GM12878 (cell line): ENCODE measurements around the gene LTC4S. TPM values are rescaled to one million over a fixed set of nuclear protein-coding genes. Genes with fewer than 3 reads are reported as not detected.

Source experiments
- CHD1 ChIP-seq: IDR thresholded peaks from 2 replicates; pipeline ENCODE4 v1.6.1; 2012; ENCODE audit warnings: low read depth, low read length, improper control_type of control experiment
- ETV6 ChIP-seq, 2 experiments: fragments of 450-650 bp in 1 of 2; IDR thresholded peaks in 1 of 2; conservative IDR thresholded peaks in 1 of 2; 2 replicates each; pipeline ENCODE4 v1.6.1; 2014; ENCODE audit warnings: antibody characterized with exemption in 1 of 2, borderline replicate concordance in 1 of 2, low read depth in 1 of 2, mild to moderate bottlenecking in 1 of 2, moderate library complexity in 1 of 2
- FOS ChIP-seq: IDR thresholded peaks from 3 replicates; pipeline ENCODE4 v1.6.1; 2011; ENCODE audit warnings: borderline replicate concordance; ENCODE audit not compliant: insufficient read length; ENCODE audit errors: extremely low read depth
- FOXK2 ChIP-seq: fragments of 450-650 bp; IDR thresholded peaks from 2 replicates; pipeline ENCODE4 v1.6.1; 2017; ENCODE audit warnings: mild to moderate bottlenecking, moderate library complexity
- GABPA ChIP-seq: IDR thresholded peaks from 2 replicates; pipeline ENCODE4 v1.6.1; 2014; ENCODE audit warnings: antibody characterized with exemption, low read depth, mild to moderate bottlenecking, inconsistent platforms
- IRF4 ChIP-seq: IDR thresholded peaks from 2 replicates; pipeline ENCODE4 v1.6.1; 2011; ENCODE audit warnings: low read depth, low read length
- MXI1 ChIP-seq: fragments of 150-350 bp; IDR thresholded peaks from 2 replicates; pipeline ENCODE4 v1.6.1; 2011; ENCODE audit warnings: low read depth, mild to moderate bottlenecking, inconsistent platforms, low read length, improper control_type of control experiment
- RBBP5 ChIP-seq: fragments of 200-600 bp; sonication (generic); conservative IDR thresholded peaks from 2 replicates; pipeline ENCODE4 v1.6.1; 2016
- RELA ChIP-seq: fragments of 450-650 bp; IDR thresholded peaks from 2 replicates; pipeline ENCODE4 v1.8.0; 2014; ENCODE audit warnings: borderline replicate concordance; ENCODE audit not compliant: partially characterized antibody
- SMC3 ChIP-seq: IDR thresholded peaks from 2 replicates; pipeline ENCODE4 v1.6.1; 2011; ENCODE audit warnings: low read length, improper control_type of control experiment, borderline replicate concordance
- ZBED1 ChIP-seq: IDR thresholded peaks from 2 replicates; pipeline ENCODE4 v1.6.1; 2016; ENCODE audit warnings: borderline replicate concordance
- polyA plus RNA-seq, 11 experiments: library from polyadenylated mRNA; depleted of rRNA in 4 of 11; unstranded in 6 of 11; stranded (reverse) in 5 of 11; fragments of >200 nt; fragmentation: Nextera tagmentation in 4 of 11; fragmentation: Illumina TruSeq in 1 of 11; extraction: Ambion mirVana in 4 of 11; extraction: Trizol in 1 of 11; gene quantifications; 1 replicate in 1 of 11; 2 replicates in 10 of 11; pipeline versions ENCODE4 v1.2.1 to v1.2.3, GENCODE V29; 2011 to 2016; ENCODE audit warnings: inconsistent platforms in 2 of 11, missing spikeins in 2 of 11, low read depth in 1 of 11
- total RNA-seq, 4 experiments: library from RNA; depleted of rRNA in 3 of 4; stranded (reverse); fragments of >200 nt in 3 of 4; fragmentation: Illumina TruSeq in 1 of 4; extraction: Trizol in 1 of 4; gene quantifications; 2 replicates each; pipeline versions ENCODE4 v1.2.1 to v1.2.3, GENCODE V29; 2013 to 2021
- TF ChIP-seq, protein P1 (sequence below): IDR thresholded peaks from 2 replicates; pipeline ENCODE4 v1.6.1; 2012; ENCODE audit warnings: mild to moderate bottlenecking, low read depth, low read length
- TF ChIP-seq, protein P2 (sequence below): fragments of 450-650 bp; IDR thresholded peaks from 2 replicates; pipeline ENCODE4 v1.6.1; 2014; ENCODE audit warnings: mild to moderate bottlenecking
- TF ChIP-seq, protein P3 (sequence below): fragments of 450-650 bp; IDR thresholded peaks from 2 replicates; pipeline ENCODE4 v1.6.1; 2018; ENCODE audit warnings: mild to moderate bottlenecking, low read depth, moderate library complexity; ENCODE audit not compliant: partially characterized antibody
- TF ChIP-seq, protein P4 (sequence below): IDR thresholded peaks from 2 replicates; pipeline ENCODE4 v1.6.1; 2011; ENCODE audit warnings: low read depth, low read length, improper control_type of control experiment, borderline replicate concordance
- TF ChIP-seq, protein P5 (sequence below): fragments of 450-650 bp; IDR thresholded peaks from 2 replicates; pipeline ENCODE4 v1.6.1; 2017; ENCODE audit warnings: low read depth, mild to moderate bottlenecking, moderate library complexity

The LTC4S gene
- total and polyA plus RNA-seq, 10 of the 15 experiments (the other 5 are each of a cell fraction or from before 2014, with no cell fraction given): 0.78 to 3.6 (median 1.8) TPM; not detected in 5

DNA sequence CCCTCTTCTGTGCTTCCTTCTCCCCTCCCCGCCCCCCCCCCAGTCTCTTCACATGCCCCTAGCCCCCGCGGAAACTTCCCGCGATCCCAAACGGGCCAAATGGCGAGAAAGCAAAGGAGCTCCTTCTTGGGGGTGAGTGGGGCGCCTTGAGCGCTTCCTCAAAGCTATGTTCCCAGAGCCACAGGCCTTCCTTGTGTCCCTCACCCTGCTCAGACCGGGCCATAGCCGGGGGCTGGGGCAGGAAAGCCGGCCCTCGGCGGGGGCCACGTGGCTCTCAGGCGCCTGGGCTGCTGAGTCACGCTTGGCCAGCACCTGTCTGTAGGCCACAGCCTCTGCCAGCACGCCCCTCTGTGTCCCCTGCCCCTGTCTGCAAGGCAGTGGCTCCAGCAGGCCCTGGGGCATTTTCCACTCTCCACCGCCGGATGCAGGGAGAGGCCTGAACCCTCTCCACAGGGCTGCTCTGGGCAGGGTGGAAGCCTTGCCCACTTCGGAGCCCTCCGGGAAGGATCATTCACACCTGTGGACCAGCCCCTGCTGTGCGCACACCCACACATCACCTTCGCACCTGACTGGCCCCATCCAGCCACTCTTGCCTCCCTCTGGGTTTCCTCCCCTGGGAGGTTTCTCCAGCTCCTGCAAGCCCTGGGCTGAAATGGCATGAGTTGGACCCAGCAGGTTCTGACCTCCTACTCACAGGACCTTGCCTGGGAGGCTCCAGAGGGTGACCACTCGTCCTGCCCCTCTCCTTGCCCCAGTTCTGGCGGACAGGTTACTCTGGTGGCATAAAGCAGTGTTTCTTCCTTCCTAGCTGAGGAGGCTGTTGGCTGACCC is 25.7 kb downstream of the LTC4S start (continued):
- TF ChIP-seq, protein P1, sequence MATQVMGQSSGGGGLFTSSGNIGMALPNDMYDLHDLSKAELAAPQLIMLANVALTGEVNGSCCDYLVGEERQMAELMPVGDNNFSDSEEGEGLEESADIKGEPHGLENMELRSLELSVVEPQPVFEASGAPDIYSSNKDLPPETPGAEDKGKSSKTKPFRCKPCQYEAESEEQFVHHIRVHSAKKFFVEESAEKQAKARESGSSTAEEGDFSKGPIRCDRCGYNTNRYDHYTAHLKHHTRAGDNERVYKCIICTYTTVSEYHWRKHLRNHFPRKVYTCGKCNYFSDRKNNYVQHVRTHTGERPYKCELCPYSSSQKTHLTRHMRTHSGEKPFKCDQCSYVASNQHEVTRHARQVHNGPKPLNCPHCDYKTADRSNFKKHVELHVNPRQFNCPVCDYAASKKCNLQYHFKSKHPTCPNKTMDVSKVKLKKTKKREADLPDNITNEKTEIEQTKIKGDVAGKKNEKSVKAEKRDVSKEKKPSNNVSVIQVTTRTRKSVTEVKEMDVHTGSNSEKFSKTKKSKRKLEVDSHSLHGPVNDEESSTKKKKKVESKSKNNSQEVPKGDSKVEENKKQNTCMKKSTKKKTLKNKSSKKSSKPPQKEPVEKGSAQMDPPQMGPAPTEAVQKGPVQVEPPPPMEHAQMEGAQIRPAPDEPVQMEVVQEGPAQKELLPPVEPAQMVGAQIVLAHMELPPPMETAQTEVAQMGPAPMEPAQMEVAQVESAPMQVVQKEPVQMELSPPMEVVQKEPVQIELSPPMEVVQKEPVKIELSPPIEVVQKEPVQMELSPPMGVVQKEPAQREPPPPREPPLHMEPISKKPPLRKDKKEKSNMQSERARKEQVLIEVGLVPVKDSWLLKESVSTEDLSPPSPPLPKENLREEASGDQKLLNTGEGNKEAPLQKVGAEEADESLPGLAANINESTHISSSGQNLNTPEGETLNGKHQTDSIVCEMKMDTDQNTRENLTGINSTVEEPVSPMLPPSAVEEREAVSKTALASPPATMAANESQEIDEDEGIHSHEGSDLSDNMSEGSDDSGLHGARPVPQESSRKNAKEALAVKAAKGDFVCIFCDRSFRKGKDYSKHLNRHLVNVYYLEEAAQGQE: no peak
- TF ChIP-seq, protein P2, sequence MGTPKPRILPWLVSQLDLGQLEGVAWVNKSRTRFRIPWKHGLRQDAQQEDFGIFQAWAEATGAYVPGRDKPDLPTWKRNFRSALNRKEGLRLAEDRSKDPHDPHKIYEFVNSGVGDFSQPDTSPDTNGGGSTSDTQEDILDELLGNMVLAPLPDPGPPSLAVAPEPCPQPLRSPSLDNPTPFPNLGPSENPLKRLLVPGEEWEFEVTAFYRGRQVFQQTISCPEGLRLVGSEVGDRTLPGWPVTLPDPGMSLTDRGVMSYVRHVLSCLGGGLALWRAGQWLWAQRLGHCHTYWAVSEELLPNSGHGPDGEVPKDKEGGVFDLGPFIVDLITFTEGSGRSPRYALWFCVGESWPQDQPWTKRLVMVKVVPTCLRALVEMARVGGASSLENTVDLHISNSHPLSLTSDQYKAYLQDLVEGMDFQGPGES: no peak
- TF ChIP-seq MXI1 (peak; percentile 69), ZBED1 (no peak), FOS (no peak), IRF4 (no peak), GABPA (no peak), CHD1 (no peak), RELA (no peak), ETV6 (conservative IDR thresholded peaks at IDR 0.05 in 1 of 2, IDR thresholded peaks at IDR 0.05 in 1 of 2; ENCODE audit: borderline replicate concordance in 1 of 2, low read depth in 1 of 2) (no peak), FOXK2 (no peak), RBBP5 (no peak), SMC3 (no peak)
- TF ChIP-seq, protein P3, sequence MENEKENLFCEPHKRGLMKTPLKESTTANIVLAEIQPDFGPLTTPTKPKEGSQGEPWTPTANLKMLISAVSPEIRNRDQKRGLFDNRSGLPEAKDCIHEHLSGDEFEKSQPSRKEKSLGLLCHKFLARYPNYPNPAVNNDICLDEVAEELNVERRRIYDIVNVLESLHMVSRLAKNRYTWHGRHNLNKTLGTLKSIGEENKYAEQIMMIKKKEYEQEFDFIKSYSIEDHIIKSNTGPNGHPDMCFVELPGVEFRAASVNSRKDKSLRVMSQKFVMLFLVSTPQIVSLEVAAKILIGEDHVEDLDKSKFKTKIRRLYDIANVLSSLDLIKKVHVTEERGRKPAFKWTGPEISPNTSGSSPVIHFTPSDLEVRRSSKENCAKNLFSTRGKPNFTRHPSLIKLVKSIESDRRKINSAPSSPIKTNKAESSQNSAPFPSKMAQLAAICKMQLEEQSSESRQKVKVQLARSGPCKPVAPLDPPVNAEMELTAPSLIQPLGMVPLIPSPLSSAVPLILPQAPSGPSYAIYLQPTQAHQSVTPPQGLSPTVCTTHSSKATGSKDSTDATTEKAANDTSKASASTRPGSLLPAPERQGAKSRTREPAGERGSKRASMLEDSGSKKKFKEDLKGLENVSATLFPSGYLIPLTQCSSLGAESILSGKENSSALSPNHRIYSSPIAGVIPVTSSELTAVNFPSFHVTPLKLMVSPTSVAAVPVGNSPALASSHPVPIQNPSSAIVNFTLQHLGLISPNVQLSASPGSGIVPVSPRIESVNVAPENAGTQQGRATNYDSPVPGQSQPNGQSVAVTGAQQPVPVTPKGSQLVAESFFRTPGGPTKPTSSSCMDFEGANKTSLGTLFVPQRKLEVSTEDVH: no peak
- TF ChIP-seq, protein P4, sequence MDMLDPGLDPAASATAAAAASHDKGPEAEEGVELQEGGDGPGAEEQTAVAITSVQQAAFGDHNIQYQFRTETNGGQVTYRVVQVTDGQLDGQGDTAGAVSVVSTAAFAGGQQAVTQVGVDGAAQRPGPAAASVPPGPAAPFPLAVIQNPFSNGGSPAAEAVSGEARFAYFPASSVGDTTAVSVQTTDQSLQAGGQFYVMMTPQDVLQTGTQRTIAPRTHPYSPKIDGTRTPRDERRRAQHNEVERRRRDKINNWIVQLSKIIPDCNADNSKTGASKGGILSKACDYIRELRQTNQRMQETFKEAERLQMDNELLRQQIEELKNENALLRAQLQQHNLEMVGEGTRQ: peak; percentile 20
- TF ChIP-seq, protein P5, sequence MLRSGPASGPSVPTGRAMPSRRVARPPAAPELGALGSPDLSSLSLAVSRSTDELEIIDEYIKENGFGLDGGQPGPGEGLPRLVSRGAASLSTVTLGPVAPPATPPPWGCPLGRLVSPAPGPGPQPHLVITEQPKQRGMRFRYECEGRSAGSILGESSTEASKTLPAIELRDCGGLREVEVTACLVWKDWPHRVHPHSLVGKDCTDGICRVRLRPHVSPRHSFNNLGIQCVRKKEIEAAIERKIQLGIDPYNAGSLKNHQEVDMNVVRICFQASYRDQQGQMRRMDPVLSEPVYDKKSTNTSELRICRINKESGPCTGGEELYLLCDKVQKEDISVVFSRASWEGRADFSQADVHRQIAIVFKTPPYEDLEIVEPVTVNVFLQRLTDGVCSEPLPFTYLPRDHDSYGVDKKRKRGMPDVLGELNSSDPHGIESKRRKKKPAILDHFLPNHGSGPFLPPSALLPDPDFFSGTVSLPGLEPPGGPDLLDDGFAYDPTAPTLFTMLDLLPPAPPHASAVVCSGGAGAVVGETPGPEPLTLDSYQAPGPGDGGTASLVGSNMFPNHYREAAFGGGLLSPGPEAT: no peak
